GM10248 (cell line): ENCODE results near the gene GRIK3.

Experiments
- CTCF ChIA-PET: fragments of 300-600 bp; sonication (Branson Sonifier 250); formaldehyde crosslinking; extraction: SDS; loops from one replicate; lab custom pipeline; 2021; ENCODE audit warnings: antibody characterized with exemption; lab: Yijun Ruan, JAX
- POLR2A ChIA-PET: fragments of 350-650 bp; sonication (Branson Sonifier 250); formaldehyde crosslinking; extraction: SDS; loops from one replicate; lab custom pipeline; 2020; ENCODE audit warnings: antibody characterized with exemption; lab: Yijun Ruan, JAX
- DNase-seq: peaks from one replicate; pipeline ENCODE4 v3.0.0; 2012; ENCODE audit errors: extremely low spot score
- CTCF ChIP-seq: IDR thresholded peaks from 2 replicates; pipeline ENCODE4 v1.5.1; 2012; ENCODE audit warnings: mild to moderate bottlenecking, low read depth; ENCODE audit errors: extremely low read depth, missing control alignments, control extremely low read depth

Gene GRIK3

DNA sequence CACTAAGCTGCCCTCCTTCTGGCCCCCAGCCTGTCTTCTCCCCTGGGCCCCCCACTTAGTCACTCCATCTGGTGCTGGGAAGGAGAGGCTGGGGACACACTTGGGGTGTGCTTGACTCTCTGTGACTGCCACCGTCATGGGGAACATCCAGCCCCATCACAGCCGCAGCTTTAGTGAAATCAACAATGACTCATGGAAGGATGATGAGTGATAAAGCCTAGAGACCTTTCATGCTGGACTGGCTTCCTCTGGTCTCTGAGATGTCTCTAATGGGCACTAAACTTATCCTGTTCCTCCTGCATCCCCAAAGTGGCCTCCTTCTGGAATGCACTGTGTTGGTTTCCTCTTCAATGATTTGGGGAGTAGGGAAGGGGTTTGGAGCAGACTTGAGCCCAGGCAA is 172.9 kb downstream of the GRIK3 start:
- POLR2A ChIA-PET = no interaction called here
- DNase-seq = no peak
- no peak for TF ChIP-seq CTCF
- CTCF ChIA-PET = interaction anchor here (1.6 to 3.8 kb wide), 2 partner anchors 10 to 17 kb away, joined by 3 to 21 read pairs; no protein-coding TSS in a partner anchor

- ChIA-PET CTCF (interaction anchor here (1.2 to 1.6 kb wide), 2 partner anchors 15 to 575 kb away, joined by 3 read pairs; no protein-coding TSS in a partner anchor), POLR2A (no interaction called here)
- no peak for DNase-seq
- no peak for TF ChIP-seq CTCF
Observed at GRCh38 chr1:36859926-36860325, 174.4 kb downstream of the GRIK3 start.

- ChIA-PET POLR2A (interaction anchor here (0.6 kb wide), 1 partner anchor 257 kb away, joined by 4 read pairs; no protein-coding TSS in a partner anchor), CTCF (no interaction called here)
- no peak for TF ChIP-seq CTCF
Observed at GRCh38 chr1:36858981-36859380, 175.3 kb downstream of the GRIK3 start.

DNA sequence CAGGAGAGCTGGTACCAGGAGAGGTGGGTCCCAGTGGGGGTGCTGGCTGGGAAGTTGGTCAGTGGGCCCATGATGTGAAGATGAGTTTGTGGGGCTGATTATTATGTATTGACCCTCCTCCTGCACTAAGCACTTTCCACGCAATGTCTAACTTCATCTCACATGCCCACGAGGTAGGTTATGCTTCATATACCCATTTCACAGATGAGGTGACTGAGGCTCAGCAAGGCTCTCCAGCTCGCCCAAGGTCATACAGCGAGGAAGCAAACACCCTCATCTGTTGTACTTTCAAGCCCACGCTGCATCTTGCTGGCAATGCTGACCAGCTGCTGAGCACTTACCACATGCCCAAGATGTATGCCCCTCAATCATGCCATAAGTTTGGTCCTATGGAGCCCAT is 175.8 kb downstream of the GRIK3 start:
- POLR2A ChIA-PET = interaction anchor here (0.6 kb wide), 1 partner anchor 257 kb away, joined by 4 read pairs; no protein-coding TSS in a partner anchor
- DNase-seq = no peak
- CTCF ChIA-PET = no interaction called here
- TF ChIP-seq CTCF = no peak

More at GRCh38 chr1:36858981-36859380, 175.3 kb downstream of the GRIK3 start:
- no peak for DNase-seq

- no peak for DNase-seq
- no peak for TF ChIP-seq CTCF
- CTCF ChIA-PET = interaction anchor here (1.2 to 1.5 kb wide), 2 partner anchors 9 to 10 kb away, joined by 3 to 4 read pairs; no protein-coding TSS in a partner anchor
- POLR2A ChIA-PET = no interaction called here
Observed at GRCh38 chr1:36857754-36858153, 176.6 kb downstream of the GRIK3 start.

DNA sequence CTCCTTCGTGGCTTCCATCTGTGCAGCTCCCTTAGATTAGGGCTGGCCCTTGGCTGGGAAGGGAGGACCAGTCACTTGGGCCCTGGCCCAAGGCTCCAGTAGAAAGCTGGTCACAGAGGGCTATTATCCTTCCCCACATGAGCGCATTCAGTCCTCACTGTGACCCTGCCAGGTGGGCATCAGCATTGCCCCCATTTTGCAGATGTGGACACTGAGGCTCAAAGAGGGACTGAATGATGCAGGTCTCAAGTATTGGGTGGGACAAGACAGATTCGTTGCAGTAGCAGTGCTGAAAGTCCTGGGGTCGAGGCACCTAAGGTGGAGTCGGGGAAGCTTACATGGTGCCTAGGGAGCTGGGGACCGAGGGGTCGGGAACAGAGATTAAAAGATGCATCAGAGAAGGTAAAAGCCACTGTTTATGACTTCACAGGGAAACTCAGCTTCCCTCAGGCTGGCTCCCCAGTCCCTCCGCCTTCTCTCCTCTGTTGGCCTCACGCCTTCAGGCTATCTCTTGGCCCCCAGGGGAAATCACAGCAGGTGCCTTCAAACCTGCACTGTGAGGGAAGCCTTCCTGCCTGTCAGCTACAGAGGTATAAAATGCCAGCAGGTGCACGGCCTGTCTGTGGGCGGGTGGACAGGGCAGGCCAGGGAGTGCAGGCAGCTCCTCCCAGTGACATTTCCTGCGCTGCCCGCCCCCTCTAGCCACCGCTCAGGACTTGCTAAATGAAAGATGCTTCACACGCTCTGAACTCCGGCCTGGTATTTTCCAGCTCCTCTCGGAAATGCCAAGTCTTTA is 178.4 kb downstream of the GRIK3 start:
- DNase-seq = no peak

More for the DNA sequence above, 178.4 kb downstream of the GRIK3 start:
- TF ChIP-seq CTCF = no peak
- CTCF ChIA-PET = interaction anchor here (0.7 to 1.5 kb wide), 4 partner anchors 8 to 74 kb away, joined by 3 to 4 read pairs (median 3); no protein-coding TSS in a partner anchor
- POLR2A ChIA-PET = no interaction called here
